GM12878 (cell line): ENCODE measurements around the gene COL1A2. TPM values are rescaled to one million over a fixed set of nuclear protein-coding genes. Genes with fewer than 3 reads are reported as not detected.

ENCODE experiments used
- ATAC-seq: fragments of 200-7000 bp; cut with Tn5 transposase; 3 replicates; pipeline ENCODE4 v1.9.1; 2020; ENCODE audit warnings: mild to moderate bottlenecking, moderate library complexity
- BruUV-seq: library from RNA; stranded (reverse); fragments of 400-500 nt; replicated peaks from 2 replicates; lab custom pipeline; 2021; lab: Mats Ljungman, UMichigan
- CTCF ChIA-PET: fragments of 300-600 bp; sonication (Branson Sonifier 250); formaldehyde crosslinking; extraction: SDS; loops from one replicate; lab custom pipeline; 2021; ENCODE audit warnings: inconsistent platforms; lab: Yijun Ruan, JAX
- POLR2A ChIA-PET: fragments of 350-600 bp; formaldehyde crosslinking; extraction: SDS; loops from one replicate; lab custom pipeline; 2021; ENCODE audit warnings: inconsistent platforms; lab: Charles Lee
- RAD21 ChIA-PET: fragments of 300-600 bp; sonication (Branson Sonifier 250); formaldehyde crosslinking; loops from one replicate; lab custom pipeline; 2023; ENCODE audit warnings: antibody characterized with exemption; ENCODE audit not compliant: unreplicated experiment; lab: Charles Lee
- SMC1A ChIA-PET: fragments of 300-600 bp; sonication (Branson Sonifier 250); formaldehyde crosslinking; loops from one replicate; lab custom pipeline; 2023; ENCODE audit not compliant: unreplicated experiment, uncharacterized antibody; lab: Charles Lee
- DNase-seq: peaks from one replicate; pipeline ENCODE4 v3.0.0-alpha.2; 2011; ENCODE audit warnings: low read depth, low spot score
- FAIRE-seq: peaks from 3 replicates; lab custom pipeline; 2011; peaks lifted over from hg19 to GRCh38; lab: Jason Lieb, UNC
- H2AFZ ChIP-seq: 2 replicates; pipeline ENCODE4 v1.6.0; 2011; ENCODE audit warnings: low read depth, low read length, control low read depth; ENCODE audit not compliant: control insufficient read depth
- H3K27ac ChIP-seq: 2 replicates; pipeline ENCODE4 v1.5.1; 2011; ENCODE audit warnings: control low read depth; ENCODE audit not compliant: control insufficient read depth, insufficient read depth
- H3K27me3 ChIP-seq, 2 experiments: replicated peaks in 1 of 2; 2 replicates each; pipeline versions ENCODE4 v1.6.0 to v1.6.1; 2011; ENCODE audit warnings: low read length in 1 of 2; ENCODE audit not compliant: control insufficient read depth in 2 of 2, insufficient read depth in 2 of 2
- H3K36me3 ChIP-seq, 2 experiments: 2 replicates each; pipeline ENCODE4 v1.5.1; 2011; ENCODE audit warnings: low read length in 1 of 2; ENCODE audit not compliant: control insufficient read depth in 2 of 2, insufficient read depth in 2 of 2
- H3K4me1 ChIP-seq: 2 replicates; pipeline ENCODE4 v1.6.1; 2011; ENCODE audit warnings: mild to moderate bottlenecking, low read length, moderate library complexity, mixed read lengths; ENCODE audit not compliant: control insufficient read depth, insufficient read depth
- H3K4me2 ChIP-seq: 2 replicates; pipeline ENCODE4 v1.6.0; 2011; ENCODE audit warnings: control low read depth; ENCODE audit not compliant: control insufficient read depth, insufficient read depth
- H3K4me3 ChIP-seq: fragments of 200-600 bp; sonication (generic); 2 replicates; pipeline ENCODE4 v1.5.1; 2016
- H3K79me2 ChIP-seq: 2 replicates; pipeline ENCODE4 v1.6.0; 2011; ENCODE audit warnings: low read length; ENCODE audit not compliant: control insufficient read depth, insufficient read depth
- H3K9ac ChIP-seq: 2 replicates; pipeline ENCODE4 v1.8.0; 2011; ENCODE audit warnings: low read length, control low read depth, mixed read lengths; ENCODE audit not compliant: control insufficient read depth, insufficient read depth
- H3K9me3 ChIP-seq: replicated peaks from 3 replicates; pipeline ENCODE4 v1.5.1; 2011; ENCODE audit warnings: mild to moderate bottlenecking, low read length; ENCODE audit not compliant: control insufficient read depth, insufficient read depth
- H4K20me1 ChIP-seq: 2 replicates; pipeline ENCODE4 v1.6.0; 2011; ENCODE audit not compliant: control insufficient read depth, insufficient read depth
- WGBS: methylation state at CpG from one replicate; pipeline ENCODE4 v1.1.6; 2016; ENCODE audit warnings: low lambda C conversion rate; ENCODE audit not compliant: insufficient replicate concordance, insufficient coverage; ENCODE audit errors: missing lambda C conversion rate; 5-methylcytosine and 5-hydroxymethylcytosine counted together
- in situ Hi-C: fragments of 300-500 bp; cut with MboI; formaldehyde crosslinking; loops from 9 replicates; pipeline ENCODE4 v1.14.3; 2018; ENCODE audit warnings: mixed read lengths
- intact Hi-C: fragments of 100-400 bp; cut with micrococcal nuclease; formaldehyde crosslinking; loops from one replicate; pipeline ENCODE4 v1.14.2; 2022; ENCODE audit not compliant: unreplicated experiment
- polyA plus RNA-seq, 11 experiments: library from polyadenylated mRNA; depleted of rRNA in 4 of 11; unstranded in 6 of 11; stranded (reverse) in 5 of 11; fragments of >200 nt; fragmentation: Nextera tagmentation in 4 of 11; fragmentation: Illumina TruSeq in 1 of 11; extraction: Ambion mirVana in 4 of 11; extraction: Trizol in 1 of 11; gene quantifications; 1 replicate in 1 of 11; 2 replicates in 10 of 11; pipeline versions ENCODE4 v1.2.1 to v1.2.3, GENCODE V29; 2011 to 2016; ENCODE audit warnings: inconsistent platforms in 2 of 11, missing spikeins in 2 of 11, low read depth in 1 of 11
- total RNA-seq, 4 experiments: library from RNA; depleted of rRNA in 3 of 4; stranded (reverse); fragments of >200 nt in 3 of 4; fragmentation: Illumina TruSeq in 1 of 4; extraction: Trizol in 1 of 4; gene quantifications; 2 replicates each; pipeline versions ENCODE4 v1.2.1 to v1.2.3, GENCODE V29; 2013 to 2021
- TF ChIP-seq, protein P1 (sequence below): fragments of 150-350 bp; IDR thresholded peaks from 2 replicates; pipeline ENCODE4 v1.6.1; 2016; ENCODE audit warnings: low read depth, low read length
- TF ChIP-seq, protein P2 (sequence below): fragments of 450-650 bp; IDR thresholded peaks from 2 replicates; pipeline ENCODE4 v1.6.1; 2017; ENCODE audit warnings: mild to moderate bottlenecking, low read depth, inconsistent platforms; ENCODE audit not compliant: poor library complexity, severe bottlenecking

COL1A2 gene
- total and polyA plus RNA-seq, 10 of the 15 experiments (the other 5 are each of a cell fraction or from before 2014, with no cell fraction given), result 0.03 to 2.5 (median 0.76) TPM; not detected in 4

DNA sequence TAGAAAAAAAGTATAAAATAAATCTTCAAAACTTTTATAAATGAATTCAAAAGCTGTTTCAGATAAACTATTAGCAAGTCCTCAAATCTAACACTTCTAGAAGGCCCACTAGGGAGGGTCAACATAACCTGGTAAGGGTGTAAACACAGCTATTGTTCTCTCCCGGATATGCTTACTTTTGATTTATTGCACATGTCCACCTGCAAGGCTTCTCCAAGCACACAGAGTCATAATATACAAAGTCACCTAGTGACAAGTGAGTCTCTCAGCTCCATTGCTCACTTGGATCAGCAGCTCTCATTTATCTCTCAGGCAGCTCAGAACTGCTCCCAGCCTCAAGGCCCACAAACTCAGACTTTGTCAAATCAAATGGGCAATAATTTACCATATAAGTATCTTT is 44.0 kb upstream of the COL1A2 start:
- Histone ChIP-seq H3K79me2 (no peaks in the 10 kb centered on the region), H3K4me3 (no peak overlapping the region), H3K27me3 (peaks cover 0 to 5% of the 10 kb centered on the region in 2 experiments; a peak in 1 of 4 replicates), H4K20me1 (no peaks in the 10 kb centered on the region), H3K4me2 (no peak overlapping the region), H3K9me3 (no peaks in the 10 kb centered on the region), H3K36me3 (no peaks in the 10 kb centered on the region), H3K9ac (no peak overlapping the region), H2AFZ (no peak overlapping the region), H3K4me1 (no peaks in the 10 kb centered on the region), H3K27ac (no peak overlapping the region)
- no peak for DNase-seq
- intact Hi-C loops (no loop called here), in situ Hi-C loops (no loop called here)
- ChIA-PET POLR2A (no interaction called here), RAD21 (no interaction called here), SMC1A (interaction anchor here (0.7 to 1.1 kb wide), 2 partner anchors 10 to 170 kb away, joined by 3 read pairs; no protein-coding TSS in a partner anchor), CTCF (interaction anchor here (0.7 kb wide), 1 partner anchor 481 kb away, joined by 3 read pairs; no protein-coding TSS in a partner anchor)
- WGBS, result 80% methylated on average over 1 of the region's 1 CpG
- ATAC-seq, result no peak
- no peak for FAIRE-seq
- no TSS peak for BruUV-seq
- TF ChIP-seq, protein P1, sequence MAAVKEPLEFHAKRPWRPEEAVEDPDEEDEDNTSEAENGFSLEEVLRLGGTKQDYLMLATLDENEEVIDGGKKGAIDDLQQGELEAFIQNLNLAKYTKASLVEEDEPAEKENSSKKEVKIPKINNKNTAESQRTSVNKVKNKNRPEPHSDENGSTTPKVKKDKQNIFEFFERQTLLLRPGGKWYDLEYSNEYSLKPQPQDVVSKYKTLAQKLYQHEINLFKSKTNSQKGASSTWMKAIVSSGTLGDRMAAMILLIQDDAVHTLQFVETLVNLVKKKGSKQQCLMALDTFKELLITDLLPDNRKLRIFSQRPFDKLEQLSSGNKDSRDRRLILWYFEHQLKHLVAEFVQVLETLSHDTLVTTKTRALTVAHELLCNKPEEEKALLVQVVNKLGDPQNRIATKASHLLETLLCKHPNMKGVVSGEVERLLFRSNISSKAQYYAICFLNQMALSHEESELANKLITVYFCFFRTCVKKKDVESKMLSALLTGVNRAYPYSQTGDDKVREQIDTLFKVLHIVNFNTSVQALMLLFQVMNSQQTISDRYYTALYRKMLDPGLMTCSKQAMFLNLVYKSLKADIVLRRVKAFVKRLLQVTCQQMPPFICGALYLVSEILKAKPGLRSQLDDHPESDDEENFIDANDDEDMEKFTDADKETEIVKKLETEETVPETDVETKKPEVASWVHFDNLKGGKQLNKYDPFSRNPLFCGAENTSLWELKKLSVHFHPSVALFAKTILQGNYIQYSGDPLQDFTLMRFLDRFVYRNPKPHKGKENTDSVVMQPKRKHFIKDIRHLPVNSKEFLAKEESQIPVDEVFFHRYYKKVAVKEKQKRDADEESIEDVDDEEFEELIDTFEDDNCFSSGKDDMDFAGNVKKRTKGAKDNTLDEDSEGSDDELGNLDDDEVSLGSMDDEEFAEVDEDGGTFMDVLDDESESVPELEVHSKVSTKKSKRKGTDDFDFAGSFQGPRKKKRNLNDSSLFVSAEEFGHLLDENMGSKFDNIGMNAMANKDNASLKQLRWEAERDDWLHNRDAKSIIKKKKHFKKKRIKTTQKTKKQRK, result no peak
- TF ChIP-seq, protein P2, sequence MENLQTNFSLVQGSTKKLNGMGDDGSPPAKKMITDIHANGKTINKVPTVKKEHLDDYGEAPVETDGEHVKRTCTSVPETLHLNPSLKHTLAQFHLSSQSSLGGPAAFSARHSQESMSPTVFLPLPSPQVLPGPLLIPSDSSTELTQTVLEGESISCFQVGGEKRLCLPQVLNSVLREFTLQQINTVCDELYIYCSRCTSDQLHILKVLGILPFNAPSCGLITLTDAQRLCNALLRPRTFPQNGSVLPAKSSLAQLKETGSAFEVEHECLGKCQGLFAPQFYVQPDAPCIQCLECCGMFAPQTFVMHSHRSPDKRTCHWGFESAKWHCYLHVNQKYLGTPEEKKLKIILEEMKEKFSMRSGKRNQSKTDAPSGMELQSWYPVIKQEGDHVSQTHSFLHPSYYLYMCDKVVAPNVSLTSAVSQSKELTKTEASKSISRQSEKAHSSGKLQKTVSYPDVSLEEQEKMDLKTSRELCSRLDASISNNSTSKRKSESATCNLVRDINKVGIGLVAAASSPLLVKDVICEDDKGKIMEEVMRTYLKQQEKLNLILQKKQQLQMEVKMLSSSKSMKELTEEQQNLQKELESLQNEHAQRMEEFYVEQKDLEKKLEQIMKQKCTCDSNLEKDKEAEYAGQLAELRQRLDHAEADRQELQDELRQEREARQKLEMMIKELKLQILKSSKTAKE, result no peak
